Duodenal mucosa (tissue), 2 donors: ENCODE data around the gene MGMT.
A peak's percentile ranks its signal among the peaks of the same experiment; 100 is the strongest.

ENCODE experiments used
- H3K27ac ChIP-seq: one replicate; pipeline ENCODE4 v1.7.0; 2013; ENCODE audit warnings: low read depth, low read length
- H3K27me3 ChIP-seq, 2 donors: one replicate each; pipeline ENCODE4 v1.7.0; 2013; ENCODE audit warnings: low read length in 2 of 2, control low read depth in 1 of 2; ENCODE audit not compliant: insufficient read depth in 2 of 2, control insufficient read depth in 1 of 2
- H3K36me3 ChIP-seq, 2 donors: one replicate each; pipeline ENCODE4 v1.7.0; 2013; ENCODE audit warnings: low read length in 2 of 2, control low read depth in 1 of 2; ENCODE audit not compliant: insufficient read depth in 2 of 2, control insufficient read depth in 1 of 2
- H3K4me1 ChIP-seq, 2 donors: one replicate each; pipeline ENCODE4 v1.7.0; 2013; ENCODE audit warnings: low read length in 2 of 2, control low read depth in 1 of 2; ENCODE audit not compliant: insufficient read depth in 2 of 2, control insufficient read depth in 1 of 2
- H3K4me3 ChIP-seq, 2 donors: one replicate each; pipeline ENCODE4 v1.7.0; 2013; ENCODE audit warnings: low read length in 2 of 2, low read depth in 1 of 2
- H3K9ac ChIP-seq, 2 donors: one replicate each; pipeline ENCODE4 v1.7.0; 2013; ENCODE audit warnings: low read length in 2 of 2, low read depth in 1 of 2
- H3K9me3 ChIP-seq, 2 donors: one replicate each; pipeline ENCODE4 v1.7.0; 2013; ENCODE audit warnings: low read length in 2 of 2, control low read depth in 1 of 2; ENCODE audit not compliant: control insufficient read depth in 1 of 2

The MGMT gene

GRCh38 chr10:129599160-129599559, 132.1 kb downstream of the MGMT start:
- no peaks in the 10 kb centered on the region for H3K27me3 ChIP-seq
- H3K27ac ChIP-seq = no peak overlapping the region
- peaks cover 0 to 4% of the 10 kb centered on the region in 2 donors for H3K9me3 ChIP-seq

GRCh38 chr10:129601737-129602136, 134.7 kb downstream of the MGMT start:
- H3K4me3 ChIP-seq = no peak overlapping the region
- H3K27ac ChIP-seq = no peak overlapping the region
- no peaks in the 10 kb centered on the region for H3K36me3 ChIP-seq
- no peak overlapping the region for H3K9ac ChIP-seq
- no peaks in the 10 kb centered on the region for H3K27me3 ChIP-seq
- no peaks in the 10 kb centered on the region for H3K4me1 ChIP-seq
- H3K9me3 ChIP-seq = no peaks in the 10 kb centered on the region

More at GRCh38 chr10:129599160-129599559, 132.1 kb downstream of the MGMT start:
- no peak overlapping the region for H3K4me3 ChIP-seq
- H3K9ac ChIP-seq = no peak overlapping the region
- H3K4me1 ChIP-seq = no peaks in the 10 kb centered on the region
- peaks cover 0 to 4% of the 10 kb centered on the region in 2 donors for H3K36me3 ChIP-seq

GRCh38 chr10:129602938-129603535, 136.0 kb downstream of the MGMT start:
- Histone ChIP-seq H3K36me3 (no peaks in the 10 kb centered on the region), H3K4me1 (no peaks in the 10 kb centered on the region), H3K4me3 (no peak overlapping the region), H3K9me3 (no peaks in the 10 kb centered on the region), H3K9ac (no peak overlapping the region), H3K27ac (no peak overlapping the region), H3K27me3 (no peaks in the 10 kb centered on the region)

GRCh38 chr10:129604333-129605032, 137.4 kb downstream of the MGMT start:
- H3K27ac ChIP-seq = no peak overlapping the region
- H3K27me3 ChIP-seq = no peaks in the 10 kb centered on the region
- H3K4me3 ChIP-seq = no peak overlapping the region

GRCh38 chr10:129605266-129605985, 138.4 kb downstream of the MGMT start:
- no peaks in the 10 kb centered on the region for H3K4me1 ChIP-seq
- no peak overlapping the region for H3K4me3 ChIP-seq
- H3K27ac ChIP-seq = no peak overlapping the region
- H3K9ac ChIP-seq = no peak overlapping the region
- no peaks in the 10 kb centered on the region for H3K36me3 ChIP-seq
- H3K9me3 ChIP-seq = no peaks in the 10 kb centered on the region
- H3K27me3 ChIP-seq = no peaks in the 10 kb centered on the region

More at GRCh38 chr10:129604333-129605032, 137.4 kb downstream of the MGMT start:
- Histone ChIP-seq H3K9ac (no peak overlapping the region), H3K36me3 (no peaks in the 10 kb centered on the region), H3K9me3 (no peaks in the 10 kb centered on the region), H3K4me1 (no peaks in the 10 kb centered on the region)

GRCh38 chr10:129605986-129606518, 139.0 kb downstream of the MGMT start:
- peak overlapping the region in 1 of 2 donors; percentile 34 for H3K4me3 ChIP-seq
- no peak overlapping the region for H3K9ac ChIP-seq
- no peaks in the 10 kb centered on the region for H3K9me3 ChIP-seq
- no peaks in the 10 kb centered on the region for H3K27me3 ChIP-seq
- no peaks in the 10 kb centered on the region for H3K4me1 ChIP-seq
- H3K27ac ChIP-seq = no peak overlapping the region
- no peaks in the 10 kb centered on the region for H3K36me3 ChIP-seq

- Histone ChIP-seq H3K4me3 (no peak overlapping the region), H3K9ac (no peak overlapping the region), H3K27me3 (no peaks in the 10 kb centered on the region), H3K4me1 (peaks cover 0 to 2% of the 10 kb centered on the region in 2 donors), H3K27ac (no peak overlapping the region), H3K36me3 (no peaks in the 10 kb centered on the region), H3K9me3 (no peaks in the 10 kb centered on the region)
Observed at GRCh38 chr10:129607607-129608109, 140.6 kb downstream of the MGMT start.

GRCh38 chr10:129608653-129609052, 141.6 kb downstream of the MGMT start:
- no peaks in the 10 kb centered on the region for H3K9me3 ChIP-seq
- no peak overlapping the region for H3K4me3 ChIP-seq
- H3K4me1 ChIP-seq = peaks cover 0 to 5% of the 10 kb centered on the region in 2 donors
- no peak overlapping the region for H3K27ac ChIP-seq
- no peak overlapping the region for H3K9ac ChIP-seq
- H3K27me3 ChIP-seq = no peaks in the 10 kb centered on the region
- no peaks in the 10 kb centered on the region for H3K36me3 ChIP-seq

GRCh38 chr10:129609551-129609950, 142.5 kb downstream of the MGMT start:
- Histone ChIP-seq H3K4me1 (peaks cover 0 to 5% of the 10 kb centered on the region in 2 donors), H3K9ac (no peak overlapping the region), H3K27me3 (no peaks in the 10 kb centered on the region), H3K27ac (no peak overlapping the region), H3K36me3 (no peaks in the 10 kb centered on the region), H3K9me3 (no peaks in the 10 kb centered on the region), H3K4me3 (no peak overlapping the region)
